Esophagus squamous epithelium (tissue), 5 donors: Measurements from ENCODE around the gene ALPK1. TPM values are rescaled to one million over a fixed set of nuclear protein-coding genes. Genes with fewer than 3 reads are reported as not detected.

ENCODE experiments used
- DNase-seq: peaks from one replicate; lab custom pipeline; 2025; lab: John Stamatoyannopoulos, UW
- H3K27ac ChIP-seq, 4 donors: fragments of 200-600 bp; sonication (generic); one replicate each; pipeline ENCODE4 v1.5.1; 2016 to 2019; ENCODE audit warnings: mild to moderate bottlenecking in 1 of 4
- H3K27me3 ChIP-seq, 4 donors: fragments of 200-600 bp; sonication (generic); 1 replicate in 3 of 4; 2 replicates in 1 of 4; pipeline versions ENCODE4 v1.5.1 to v1.6.0; 2017 to 2021; ENCODE audit warnings: antibody characterized with exemption in 1 of 4
- H3K36me3 ChIP-seq, 3 donors: fragments of 200-600 bp; sonication (generic); one replicate each; pipeline ENCODE4 v1.5.1; 2016 to 2019
- H3K4me1 ChIP-seq, 3 donors: fragments of 200-600 bp; sonication (generic); one replicate each; pipeline ENCODE4 v1.5.1; 2017 to 2019
- H3K4me3 ChIP-seq, 4 donors: fragments of 200-600 bp; sonication (generic); 1 replicate in 3 of 4; 2 replicates in 1 of 4; pipeline ENCODE4 v1.5.1; 2016 to 2019; ENCODE audit warnings: mild to moderate bottlenecking in 2 of 4, moderate library complexity in 1 of 4
- H3K9me3 ChIP-seq, 3 donors: fragments of 200-600 bp; sonication (generic); one replicate each; pipeline ENCODE4 v1.5.1; 2016 to 2019
- CTCF ChIP-seq, 6 experiments: fragments of 450-650 bp in 4 of 6; fragments of 200-600 bp in 2 of 6; sonication (generic) in 2 of 6; IDR thresholded peaks; one replicate each; pipeline ENCODE4 v1.5.1; 2016 to 2019; ENCODE audit warnings: antibody characterized with exemption in 6 of 6, mild to moderate bottlenecking in 4 of 6, moderate library complexity in 4 of 6
- POLR2A ChIP-seq, 4 donors: fragments of 450-650 bp; IDR thresholded peaks; one replicate each; pipeline ENCODE4 v1.6.1; 2017; ENCODE audit warnings: antibody characterized with exemption in 4 of 4, mild to moderate bottlenecking in 4 of 4, moderate library complexity in 3 of 4
- WGBS, 2 donors: methylation state at CpG; one replicate each; pipeline ENCODE4 v1.1.5; 2018; 5-methylcytosine and 5-hydroxymethylcytosine counted together
- intact Hi-C: fragments of 100-400 bp; cut with DNase I; formaldehyde crosslinking; loops from one replicate; pipeline ENCODE4 v1.15.0; 2022
- total RNA-seq, 4 donors: library from RNA; depleted of rRNA; stranded (reverse); fragments of >200 nt; gene quantifications; one replicate each; pipeline ENCODE4 v1.1.0, GENCODE V29; 2016
- donor health status: DM: yes; HTN: yes; CAD: no.

Gene ALPK1
- total RNA-seq, 4 donors from 2014 or later, result 12.6 to 19.5 (median 12.8) TPM

- no peak for DNase-seq
- Histone ChIP-seq H3K9me3 (no peaks in the 10 kb centered on the region), H3K4me1 (no peaks in the 10 kb centered on the region), H3K4me3 (no peak overlapping the region), H3K36me3 (no peaks in the 10 kb centered on the region), H3K27ac (no peak overlapping the region), H3K27me3 (no peaks in the 10 kb centered on the region)
- TF ChIP-seq POLR2A (IDR thresholded peaks at IDR 0.05), result no peak
- TF ChIP-seq CTCF (IDR thresholded peaks at IDR 0.05), result no peak
- 79 to 90% methylated on average over 4 of the region's 4 CpGs for WGBS, 2 donors
- intact Hi-C loops, result no loop called here
Measured at GRCh38 chr4:112402098-112402497, 104.9 kb downstream of the ALPK1 start.

GRCh38 chr4:112403101-112403945, 106.2 kb downstream of the ALPK1 start:
- 59 to 77% methylated on average over 9 to 10 of the region's 11 CpGs for WGBS, 2 donors

GRCh38 chr4:112410364-112410763, 113.2 kb downstream of the ALPK1 start:
- Histone ChIP-seq H3K4me3 (no peak overlapping the region), H3K4me1 (no peaks in the 10 kb centered on the region), H3K9me3 (no peaks in the 10 kb centered on the region), H3K27me3 (no peaks in the 10 kb centered on the region), H3K27ac (no peak overlapping the region), H3K36me3 (peaks cover 0 to 39% (median 7%) of the 10 kb centered on the region in 3 donors)
- TF ChIP-seq CTCF (IDR thresholded peaks at IDR 0.05), result no peak
- TF ChIP-seq POLR2A (IDR thresholded peaks at IDR 0.05), result no peak
- 40 to 69% methylated on average over 2 of the region's 2 CpGs for WGBS, 2 donors
- intact Hi-C loops, result no loop called here
- no peak for DNase-seq

More at GRCh38 chr4:112403101-112403945, 106.2 kb downstream of the ALPK1 start:
- Histone ChIP-seq H3K27me3 (no peaks in the 10 kb centered on the region), H3K4me3 (no peak overlapping the region), H3K36me3 (no peaks in the 10 kb centered on the region), H3K4me1 (no peaks in the 10 kb centered on the region), H3K27ac (no peak overlapping the region), H3K9me3 (no peaks in the 10 kb centered on the region)
- no peak for TF ChIP-seq POLR2A (IDR thresholded peaks at IDR 0.05)
- TF ChIP-seq CTCF (IDR thresholded peaks at IDR 0.05), result no peak
- intact Hi-C loops, result no loop called here
- DNase-seq, result no peak

- TF ChIP-seq CTCF (IDR thresholded peaks at IDR 0.05) (no peak), POLR2A (IDR thresholded peaks at IDR 0.05) (no peak)
- no peaks in the 10 kb centered on the region for H3K27me3 ChIP-seq
- WGBS, 2 donors, result 90% methylated on average over 7 of the region's 7 CpGs
- no peak overlapping the region for H3K4me3 ChIP-seq
- no peaks in the 10 kb centered on the region for H3K9me3 ChIP-seq
- no peaks in the 10 kb centered on the region for H3K4me1 ChIP-seq
- no peak overlapping the region for H3K27ac ChIP-seq
- intact Hi-C loops, result no loop called here
- no peak for DNase-seq
- H3K36me3 ChIP-seq, result peaks cover 0 to 43% (median 7%) of the 10 kb centered on the region in 3 donors
Measured at GRCh38 chr4:112410804-112411203, 113.6 kb downstream of the ALPK1 start.

GRCh38 chr4:112411781-112412550, 114.8 kb downstream of the ALPK1 start:
- TF ChIP-seq POLR2A (IDR thresholded peaks at IDR 0.05) (no peak), CTCF (IDR thresholded peaks at IDR 0.05) (no peak)
- Histone ChIP-seq H3K27me3 (no peaks in the 10 kb centered on the region), H3K36me3 (peaks cover 0 to 43% (median 7%) of the 10 kb centered on the region in 3 donors), H3K27ac (no peak overlapping the region), H3K4me1 (no peaks in the 10 kb centered on the region), H3K4me3 (no peak overlapping the region), H3K9me3 (no peaks in the 10 kb centered on the region)
- DNase-seq, result no peak
- intact Hi-C loops, result no loop called here
- 93 to 94% methylated on average over 22 to 26 of the region's 32 CpGs for WGBS, 2 donors
